NCI-H82 (cell line): Measurements from ENCODE around the gene JMY.

Experiments
- DNase-seq: peaks from one replicate; lab custom pipeline; 2025; lab: John Stamatoyannopoulos, UW

Gene JMY

GRCh38 chr5:79235634-79236361 is at the start of gene JMY:
TSS of gene JMY (plus strand) at chr5:79236131. CDS start at chr5:79236651, 520 bp downstream.
- DNase-seq = peak; percentile 90

- DNase-seq = no peak
Observed at GRCh38 chr5:79186455-79186854, 49.5 kb upstream of the JMY start.

- no peak for DNase-seq
Observed at GRCh38 chr5:79189439-79190234, 46.3 kb upstream of the JMY start.

GRCh38 chr5:79190235-79190529 is 45.7 kb upstream of the JMY start:
- DNase-seq = no peak

- DNase-seq = peak; percentile 48
Observed at GRCh38 chr5:79191457-79191856, 44.5 kb upstream of the JMY start.

GRCh38 chr5:79193643-79194042 is 42.3 kb upstream of the JMY start:
- DNase-seq = no peak

GRCh38 chr5:79200573-79201183 is 35.3 kb upstream of the JMY start:
- DNase-seq = peak; percentile 78

- DNase-seq = peak; percentile 97
Observed at GRCh38 chr5:79201206-79201605, 34.7 kb upstream of the JMY start.

- DNase-seq = peak; percentile 44
Observed at GRCh38 chr5:79202076-79202475, 33.9 kb upstream of the JMY start.

- no peak for DNase-seq
Observed at GRCh38 chr5:79205965-79206364, 30.0 kb upstream of the JMY start.

- DNase-seq = no peak
Observed at GRCh38 chr5:79206541-79206940, 29.4 kb upstream of the JMY start.

GRCh38 chr5:79209505-79209904 is 26.4 kb upstream of the JMY start:
- no peak for DNase-seq

GRCh38 chr5:79224286-79224984 is 11.5 kb upstream of the JMY start:
- peak; percentile 31 for DNase-seq

- DNase-seq = peak; percentile 47
Observed at GRCh38 chr5:79225026-79225425, 10.9 kb upstream of the JMY start.

- no peak for DNase-seq
Observed at GRCh38 chr5:79225441-79225840, 10.5 kb upstream of the JMY start.

- no peak for DNase-seq
Observed at GRCh38 chr5:79227484-79228025, 8.4 kb upstream of the JMY start.

- peak; percentile 95 for DNase-seq
Observed at GRCh38 chr5:79229357-79230174, 6.4 kb upstream of the JMY start.

- peak; percentile 38 for DNase-seq
Observed at GRCh38 chr5:79235261-79235633, 684 bp upstream of the JMY start.

- peak; percentile 45 for DNase-seq
Observed at GRCh38 chr5:79236362-79236969, 535 bp downstream of the JMY start.

GRCh38 chr5:79236970-79237739 is 1.2 kb downstream of the JMY start:
- DNase-seq = peak; percentile 44
